ENCODE measurements around the gene LONRF2. TPM values are rescaled to one million over a fixed set of nuclear protein-coding genes. Genes with fewer than 3 reads are reported as not detected.

Gene LONRF2
- total and polyA plus RNA-seq, 2 of the 4 experiments (the other 2 are of a cell fraction): 0.19 to 0.54 TPM

DNA sequence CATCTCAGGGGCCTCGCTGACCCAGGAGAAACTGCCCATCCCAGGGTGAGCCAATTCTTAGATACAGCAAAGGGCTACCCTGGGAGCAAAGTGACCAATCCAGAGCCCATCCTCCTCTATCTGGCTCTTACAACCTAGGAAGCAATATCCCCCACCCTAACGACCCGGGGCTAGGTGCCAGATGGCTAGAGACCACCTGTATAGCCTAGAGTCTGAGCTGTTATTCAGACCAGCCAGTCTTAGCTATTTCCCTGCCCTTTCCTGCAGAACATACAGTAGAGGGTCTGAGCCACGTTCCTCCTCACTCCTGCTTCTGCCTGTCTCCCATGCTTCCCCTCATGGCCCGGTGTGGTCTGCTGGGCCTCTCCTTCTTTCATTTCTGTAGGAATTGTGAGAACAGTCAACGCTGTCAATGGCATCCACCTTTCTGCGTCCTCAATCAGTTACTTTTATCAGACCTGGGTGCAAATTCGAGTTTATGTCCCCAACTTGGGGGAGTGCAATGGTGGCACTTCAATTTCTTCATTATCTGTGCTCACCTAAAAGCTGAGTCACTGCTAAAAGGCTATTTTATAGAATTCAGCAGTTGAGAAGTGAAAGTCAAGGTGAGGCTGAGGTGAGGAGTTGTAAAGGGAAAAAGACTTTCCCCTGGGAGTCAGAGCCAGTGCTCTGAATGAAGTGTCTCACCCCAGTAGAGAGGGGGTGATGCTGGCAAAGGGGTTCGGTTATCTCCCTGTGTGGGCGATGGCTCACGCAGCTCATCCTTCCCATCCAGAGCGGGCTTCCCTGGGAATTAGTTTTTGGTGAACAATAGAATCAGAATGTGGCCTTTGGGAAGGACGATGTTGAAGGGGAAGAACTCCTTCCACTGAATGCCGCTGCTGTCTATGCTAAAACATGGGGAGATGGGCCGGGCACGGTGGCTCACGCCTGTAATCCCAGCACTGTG lies 42.4 kb downstream of the LONRF2 start (continued):
- no peak for TF ChIP-seq NFE2L2 (IDR thresholded peaks at IDR 0.05; ENCODE audit: low read depth, low read length)

DNA sequence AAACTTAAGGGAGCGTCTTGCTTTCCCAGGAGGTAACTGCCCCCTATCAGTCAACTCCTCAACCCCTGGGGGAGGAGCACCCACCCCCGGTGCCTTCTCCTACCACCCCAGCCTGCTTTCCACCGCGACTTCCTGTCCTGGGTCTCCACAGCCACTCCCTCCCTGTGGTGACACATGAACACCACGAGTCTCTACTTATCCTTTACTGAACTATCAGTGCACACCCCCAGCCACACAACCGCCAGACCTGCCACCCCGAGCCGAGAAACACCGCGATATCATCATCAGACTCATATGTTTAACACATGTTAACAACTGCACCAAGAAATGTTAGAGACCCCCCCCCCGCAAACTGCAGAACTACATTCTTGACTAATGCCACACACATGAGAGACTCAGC lies 43.3 kb downstream of the LONRF2 start:
- dilution Hi-C loops (cut with HindIII; ENCODE audit: low sequenced_read_pairs, unreplicated experiment): no loop called here
- H3K27me3 ChIP-seq (ENCODE audit: control insufficient read depth, insufficient read depth, low read length): peaks cover 25% of the 10 kb centered on the region
- H2BK5ac ChIP-seq (ENCODE audit: low read depth, low read length, poor library complexity, severe bottlenecking): no peak overlapping the region
- no peak overlapping the region for H4K8ac ChIP-seq (ENCODE audit: low read depth in 2 of 2, low read length in 2 of 2)
- no peak overlapping the region for H2AFZ ChIP-seq (replicated peaks; ENCODE audit: low read length, poor library complexity)
- H3K9me1 ChIP-seq (ENCODE audit: insufficient read depth, low read length): no peaks in the 10 kb centered on the region
- POLR2A ChIA-PET (ENCODE audit: unreplicated experiment): no interaction called here
- no peak overlapping the region for H3K23ac ChIP-seq (ENCODE audit: low read depth, low read length)
- H4K91ac ChIP-seq (ENCODE audit: insufficient read depth, low read depth, low read length): no peak overlapping the region
- H4K20me1 ChIP-seq (ENCODE audit: insufficient read depth, low read length): no peaks in the 10 kb centered on the region
- H3K14ac ChIP-seq (replicated peaks; ENCODE audit: low read depth, low read length): no peak overlapping the region
- H3K79me1 ChIP-seq (ENCODE audit: low read depth in 1 of 2, low read length in 2 of 2): no peaks in the 10 kb centered on the region
- no peak overlapping the region for H2BK15ac ChIP-seq (ENCODE audit: low read depth, low read length)
- in situ Hi-C loops (cut with MboI; ENCODE audit: low sequenced_read_pairs): no loop called here
- no peak overlapping the region for H2AK5ac ChIP-seq (ENCODE audit: low read depth, low read length)
- H2AK9ac ChIP-seq (replicated peaks; ENCODE audit: low read depth, low read length, poor library complexity): peak overlapping the region; percentile 11
- no peak overlapping the region for H4K5ac ChIP-seq (ENCODE audit: low read depth, low read length)
- no peak overlapping the region for H3K18ac ChIP-seq (ENCODE audit: low read depth, low read length)
- no peak overlapping the region for H3K4ac ChIP-seq (ENCODE audit: low read depth, low read length)
- intact Hi-C loops (cut with micrococcal nuclease): no loop called here
- H3K9me3 ChIP-seq (ENCODE audit: control insufficient read depth, insufficient read depth, low read length): no peaks in the 10 kb centered on the region
- H2BK120ac ChIP-seq (ENCODE audit: low read depth, low read length): no peak overlapping the region
- DNase-seq (no peak), ATAC-seq (ENCODE audit: low read depth) (no peak)
- H3K4me2 ChIP-seq (ENCODE audit: low read depth, low read length): no peak overlapping the region
- TF ChIP-seq MAZ (IDR thresholded peaks at IDR 0.05; ENCODE audit: borderline replicate concordance, low read depth, low read length): no peak
- no peak for TF ChIP-seq POLR2A (IDR thresholded peaks at IDR 0.05; ENCODE audit: low read depth, low read length)
- no peak for TF ChIP-seq MAFK (IDR thresholded peaks at IDR 0.05; ENCODE audit: low read depth, low read length)
- TF ChIP-seq, protein P1, sequence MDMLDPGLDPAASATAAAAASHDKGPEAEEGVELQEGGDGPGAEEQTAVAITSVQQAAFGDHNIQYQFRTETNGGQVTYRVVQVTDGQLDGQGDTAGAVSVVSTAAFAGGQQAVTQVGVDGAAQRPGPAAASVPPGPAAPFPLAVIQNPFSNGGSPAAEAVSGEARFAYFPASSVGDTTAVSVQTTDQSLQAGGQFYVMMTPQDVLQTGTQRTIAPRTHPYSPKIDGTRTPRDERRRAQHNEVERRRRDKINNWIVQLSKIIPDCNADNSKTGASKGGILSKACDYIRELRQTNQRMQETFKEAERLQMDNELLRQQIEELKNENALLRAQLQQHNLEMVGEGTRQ (IDR thresholded peaks at IDR 0.05; ENCODE audit: low read depth, low read length): no peak
- TF ChIP-seq CHD1 (IDR thresholded peaks at IDR 0.05; ENCODE audit: low read depth, low read length): no peak
- no peak for TF ChIP-seq MXI1 (IDR thresholded peaks at IDR 0.05; ENCODE audit: borderline replicate concordance, low read depth, low read length)
- TF ChIP-seq RAD21 (IDR thresholded peaks at IDR 0.05; ENCODE audit: low read length): no peak
- no peak for TF ChIP-seq CEBPB (IDR thresholded peaks at IDR 0.05; ENCODE audit: low read depth, low read length)
- no peak overlapping the region for H2BK20ac ChIP-seq (ENCODE audit: low read depth, low read length)
- no peak overlapping the region for H3K9ac ChIP-seq (ENCODE audit: low read depth, low read length)
- WGBS, 2 experiments (ENCODE audit: extremely low coverage in 2 of 2, insufficient read length in 1 of 2): 78% methylated on average over 7 of the region's 11 CpGs; no CpG with 5 or more reads in 1 of the 2 experiments
- CTCF ChIA-PET: no interaction called here
- no peak overlapping the region for H3K56ac ChIP-seq (ENCODE audit: extremely low read depth, insufficient read depth, low read length)
- H3K4me1 ChIP-seq (ENCODE audit: control insufficient read depth, insufficient read depth, low read length): no peaks in the 10 kb centered on the region
- H3K4me3 ChIP-seq (ENCODE audit: insufficient read depth, low read depth, low read length): no peak overlapping the region
- no peak overlapping the region for H3K27ac ChIP-seq (ENCODE audit: insufficient read depth, low read length)
- no TSS peak for BruUV-seq (replicated peaks)
- H3K36me3 ChIP-seq (ENCODE audit: control insufficient read depth, insufficient read depth, low read length): no peaks in the 10 kb centered on the region

All from IMR-90 (cell line).